GM12875 (cell line): ENCODE data around the gene LHX3.

ENCODE experiments used
- H3K4me3 ChIP-seq: one replicate; pipeline ENCODE4 v1.5.1; 2011; ENCODE audit warnings: low read depth, low read length, control low read depth
- TF ChIP-seq, protein P1 (sequence below): IDR thresholded peaks from 2 replicates; pipeline ENCODE4 v1.5.1; 2011; ENCODE audit warnings: low read depth, mild to moderate bottlenecking, control low read depth, inconsistent platforms, low read length, moderate library complexity, borderline replicate concordance; ENCODE audit not compliant: insufficient read depth

The LHX3 gene

DNA sequence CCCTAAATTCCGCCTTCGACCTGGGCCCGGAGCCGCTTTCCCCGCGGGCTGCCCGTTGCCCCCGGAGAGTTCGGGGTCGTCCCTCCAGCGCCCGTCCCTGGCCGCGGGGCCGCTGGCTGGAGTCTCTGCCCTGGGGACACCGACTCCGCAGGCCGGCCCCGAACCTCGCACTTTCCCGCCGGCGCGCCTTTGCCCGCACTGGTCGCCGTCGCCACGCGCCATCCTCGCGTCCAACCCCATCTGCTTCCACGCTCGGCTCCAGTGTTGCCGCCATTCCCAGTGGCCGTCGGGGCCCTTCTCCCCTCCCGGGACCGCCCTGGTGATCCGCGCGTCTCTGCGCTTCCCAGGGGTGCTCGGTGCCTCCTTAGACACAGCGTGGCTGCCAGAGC lies 11.0 kb downstream of the LHX3 start:
- TF ChIP-seq, protein P1, sequence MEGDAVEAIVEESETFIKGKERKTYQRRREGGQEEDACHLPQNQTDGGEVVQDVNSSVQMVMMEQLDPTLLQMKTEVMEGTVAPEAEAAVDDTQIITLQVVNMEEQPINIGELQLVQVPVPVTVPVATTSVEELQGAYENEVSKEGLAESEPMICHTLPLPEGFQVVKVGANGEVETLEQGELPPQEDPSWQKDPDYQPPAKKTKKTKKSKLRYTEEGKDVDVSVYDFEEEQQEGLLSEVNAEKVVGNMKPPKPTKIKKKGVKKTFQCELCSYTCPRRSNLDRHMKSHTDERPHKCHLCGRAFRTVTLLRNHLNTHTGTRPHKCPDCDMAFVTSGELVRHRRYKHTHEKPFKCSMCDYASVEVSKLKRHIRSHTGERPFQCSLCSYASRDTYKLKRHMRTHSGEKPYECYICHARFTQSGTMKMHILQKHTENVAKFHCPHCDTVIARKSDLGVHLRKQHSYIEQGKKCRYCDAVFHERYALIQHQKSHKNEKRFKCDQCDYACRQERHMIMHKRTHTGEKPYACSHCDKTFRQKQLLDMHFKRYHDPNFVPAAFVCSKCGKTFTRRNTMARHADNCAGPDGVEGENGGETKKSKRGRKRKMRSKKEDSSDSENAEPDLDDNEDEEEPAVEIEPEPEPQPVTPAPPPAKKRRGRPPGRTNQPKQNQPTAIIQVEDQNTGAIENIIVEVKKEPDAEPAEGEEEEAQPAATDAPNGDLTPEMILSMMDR, result no peak
- no peak overlapping the region for H3K4me3 ChIP-seq

DNA sequence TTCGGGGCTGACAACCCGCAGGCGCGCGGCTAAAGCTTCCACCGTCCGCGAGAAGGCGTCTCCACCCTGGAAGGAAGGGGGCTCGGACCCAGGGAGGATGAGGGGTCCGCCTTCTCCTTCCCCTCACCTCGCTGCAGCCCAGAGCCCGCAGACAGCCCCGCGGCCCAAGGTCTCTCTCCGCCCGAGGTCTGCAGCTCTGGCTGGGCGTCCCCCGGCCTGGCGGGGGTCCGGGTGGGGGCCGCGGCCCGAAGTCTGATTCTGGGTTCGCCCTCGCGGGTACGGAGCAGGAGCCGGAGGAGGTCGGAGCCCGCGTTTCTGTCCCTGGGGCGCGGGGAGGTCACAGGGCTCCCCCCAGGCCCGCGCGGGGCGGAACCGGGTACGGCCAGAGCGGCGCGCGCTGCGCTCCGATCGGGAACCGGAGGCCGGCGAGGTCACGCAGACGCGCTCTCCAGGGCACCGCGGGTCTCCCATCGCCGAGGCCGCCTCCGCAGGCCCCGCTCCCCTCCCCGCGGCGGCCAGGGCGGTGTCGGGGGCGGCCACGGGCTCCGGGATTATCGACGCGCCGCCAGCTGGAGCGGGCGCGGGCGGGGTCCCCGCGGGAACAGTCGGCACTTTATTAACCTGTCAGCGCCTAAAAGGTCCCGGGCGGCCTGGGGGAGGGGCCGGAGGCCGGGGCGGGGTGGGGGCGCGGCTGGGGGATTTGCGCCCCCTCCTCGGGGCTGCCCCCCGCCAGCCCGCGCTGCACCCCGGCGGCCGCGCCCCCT lies 11.6 kb downstream of the LHX3 start:
- TF ChIP-seq, protein P1, result no peak
- H3K4me3 ChIP-seq, result no peak overlapping the region

DNA sequence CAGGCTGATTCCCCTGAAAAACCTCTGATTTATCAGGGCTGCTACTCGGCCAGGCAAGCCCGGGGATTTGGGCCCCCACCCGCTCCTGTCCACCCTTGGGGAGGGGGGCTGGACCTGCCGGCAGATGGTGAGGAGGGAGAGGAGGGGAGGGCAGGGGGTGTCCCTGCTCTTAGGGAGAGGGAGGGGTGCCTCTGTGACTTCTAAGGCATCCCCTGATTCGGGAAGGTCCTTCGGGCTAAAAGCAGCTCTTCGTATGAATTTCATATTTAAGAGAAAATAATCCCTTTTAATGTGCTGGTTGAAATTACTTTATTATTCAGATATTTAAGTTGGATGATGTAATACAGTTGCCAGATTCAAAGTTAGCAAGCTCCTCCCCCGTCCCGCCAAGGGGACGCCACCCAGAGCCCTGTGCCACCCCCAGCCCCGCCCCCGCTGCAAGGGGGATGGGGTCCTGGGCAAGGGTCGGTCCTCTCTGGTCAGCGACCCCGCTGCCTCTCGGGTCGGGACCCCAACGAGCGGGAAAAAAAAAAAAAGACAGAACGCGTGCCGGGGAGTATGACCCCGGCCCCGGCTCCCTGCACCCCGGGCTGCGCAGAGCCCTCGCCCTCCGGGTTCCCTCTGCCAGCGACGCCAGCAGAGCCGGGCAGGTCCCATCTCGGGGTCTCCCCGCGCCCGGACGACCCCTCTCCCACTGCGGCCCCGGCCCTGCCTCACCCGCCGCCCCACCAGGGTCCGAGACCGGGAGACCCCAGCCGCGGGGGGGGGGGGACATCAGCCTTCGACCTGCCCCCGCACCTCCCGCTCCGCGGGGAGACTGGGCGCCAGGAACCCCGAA lies 12.4 kb downstream of the LHX3 start:
- H3K4me3 ChIP-seq, result no peak overlapping the region

DNA sequence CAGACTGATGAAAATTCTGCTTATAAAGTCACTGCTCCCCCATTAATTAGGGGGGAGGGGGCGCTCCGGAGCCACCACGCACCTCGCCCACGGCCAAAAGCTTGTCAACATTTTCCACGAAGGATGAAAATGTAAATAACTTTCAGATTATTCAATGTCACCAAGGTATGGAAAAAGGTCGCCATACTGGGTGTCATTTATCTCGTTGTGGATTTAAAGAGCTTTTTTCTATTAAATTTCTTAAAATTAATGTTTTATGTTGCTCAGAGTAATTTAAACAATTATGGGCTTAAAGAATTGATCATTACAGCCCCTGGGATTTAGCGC lies 13.0 kb downstream of the LHX3 start:
- TF ChIP-seq, protein P1, result no peak
- no peak overlapping the region for H3K4me3 ChIP-seq

More for the DNA sequence above, 12.4 kb downstream of the LHX3 start:
- TF ChIP-seq, protein P1, result no peak

DNA sequence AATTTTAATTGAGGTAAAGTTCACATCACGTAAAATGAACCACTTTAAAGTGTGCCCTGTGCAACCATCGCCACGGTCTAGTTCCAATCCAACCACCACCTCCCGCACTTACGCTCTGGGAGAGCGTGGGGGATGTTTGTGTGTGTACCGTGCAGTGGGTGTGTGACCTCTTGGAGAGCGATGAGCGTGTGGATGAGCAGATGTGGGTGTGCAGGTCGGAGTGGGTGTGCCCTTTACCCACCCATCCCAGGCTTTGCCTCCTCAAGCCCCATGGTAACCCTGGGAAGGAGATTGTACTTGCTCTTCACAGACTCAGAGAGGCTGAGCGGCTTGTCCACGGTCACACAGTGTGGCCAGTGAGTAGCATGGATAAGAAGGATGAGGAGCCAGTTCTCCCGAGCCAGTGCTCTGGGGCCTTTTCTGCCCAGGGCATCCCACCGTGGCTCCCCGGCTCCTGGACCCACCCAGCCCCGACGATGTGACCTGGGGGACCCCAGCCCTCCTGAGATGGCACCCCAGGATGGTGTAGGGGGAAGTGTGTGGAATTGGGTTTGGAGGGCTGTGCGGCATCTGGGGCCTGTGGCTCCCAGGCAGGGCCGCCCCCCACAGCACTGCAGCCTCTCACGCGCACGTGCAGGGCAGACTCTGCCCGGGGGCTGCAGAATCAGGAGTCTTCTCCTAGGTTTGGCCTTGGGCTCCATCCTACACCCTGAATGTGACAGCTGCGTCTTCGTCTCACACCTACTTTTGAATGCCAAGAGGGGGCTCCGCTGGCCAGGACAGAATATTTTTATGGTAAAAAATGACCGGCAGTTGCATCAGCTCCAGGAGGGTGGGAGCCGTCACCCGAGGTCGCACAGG lies 13.6 kb downstream of the LHX3 start:
- H3K4me3 ChIP-seq, result no peak overlapping the region
- TF ChIP-seq, protein P1, result no peak

DNA sequence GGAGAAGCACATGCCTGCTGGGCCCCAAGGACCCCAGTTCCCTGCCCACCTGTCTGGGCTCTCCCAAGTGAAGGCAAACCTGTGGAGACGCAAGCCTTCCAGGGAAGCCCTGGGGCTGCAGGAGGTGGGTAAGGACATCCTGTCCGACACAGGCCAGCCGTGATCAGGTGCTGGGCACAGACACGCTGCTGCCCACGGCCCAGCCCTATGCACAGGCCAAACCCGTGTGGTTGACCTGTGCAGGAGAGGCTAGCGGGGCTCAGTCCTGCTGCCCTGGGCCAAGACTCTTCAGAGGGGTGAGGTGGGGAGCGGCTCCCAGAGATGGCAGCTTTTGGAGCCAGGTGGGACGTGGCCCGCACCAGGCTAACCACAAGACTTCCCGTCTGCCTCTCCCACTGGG lies 14.3 kb downstream of the LHX3 start:
- H3K4me3 ChIP-seq, result no peak overlapping the region
- TF ChIP-seq, protein P1, result no peak
